Activated CD8-positive, alpha-beta T cell treated with anti-CD3 and anti-CD28 coated beads for 36 hours (primary cell): Measurements from ENCODE around the gene PELI3. TPM values are rescaled to one million over a fixed set of nuclear protein-coding genes. Genes with fewer than 3 reads are reported as not detected.

ENCODE experiments used
- ATAC-seq: fragments of 200-7000 bp; cut with Tn5 transposase; one replicate; pipeline ENCODE4 v1.10.0; 2021; ENCODE audit warnings: mild to moderate bottlenecking, moderate library complexity
- CTCF ChIA-PET: fragments of 350-600 bp; sonication (Branson Sonifier 250); formaldehyde crosslinking; loops from one replicate; lab custom pipeline; 2021; ENCODE audit warnings: antibody characterized with exemption; lab: Charles Lee
- POLR2A ChIA-PET: fragments of 350-600 bp; sonication (Branson Sonifier 250); formaldehyde crosslinking; loops from one replicate; lab custom pipeline; 2021; ENCODE audit warnings: antibody characterized with exemption; lab: Charles Lee
- DNase-seq: peaks from one replicate; pipeline ENCODE4 v3.0.0-alpha.2; 2020
- H3K27ac Mint-ChIP-seq: one replicate; pipeline ENCODE4 v1.8.0; 2021; ENCODE audit warnings: mild to moderate bottlenecking, mixed read lengths
- H3K27me3 Mint-ChIP-seq: one replicate; pipeline ENCODE4 v1.8.0; 2021; ENCODE audit warnings: mixed read lengths
- H3K36me3 Mint-ChIP-seq: one replicate; pipeline ENCODE4 v1.8.0; 2021; ENCODE audit warnings: low read depth, mixed read lengths
- H3K4me1 Mint-ChIP-seq: one replicate; pipeline ENCODE4 v1.8.0; 2021; ENCODE audit warnings: low read depth, mixed read lengths
- H3K4me3 Mint-ChIP-seq: one replicate; pipeline ENCODE4 v1.8.0; 2021; ENCODE audit warnings: mild to moderate bottlenecking, moderate library complexity, mixed read lengths
- H3K9me3 Mint-ChIP-seq: one replicate; pipeline ENCODE4 v1.8.0; 2021; ENCODE audit warnings: mixed read lengths
- CTCF ChIP-seq: fragments of 200-600 bp; IDR thresholded peaks from one replicate; pipeline ENCODE4 v1.8.0; 2022; ENCODE audit warnings: antibody characterized with exemption, mild to moderate bottlenecking
- intact Hi-C: fragments of 100-400 bp; cut with micrococcal nuclease; formaldehyde crosslinking; loops from one replicate; pipeline ENCODE4 v1.10.0; 2022
- total RNA-seq, 2 experiments: library from RNA; stranded (reverse); gene quantifications; one replicate each; pipeline ENCODE4 v1.2.3, GENCODE V29; 2021

PELI3 gene
- total RNA-seq, 2 experiments from 2014 or later = 6.7 to 10.5 TPM

- H3K4me1 Mint-ChIP-seq = peaks cover 39% of the 10 kb centered on the region
- H3K4me3 Mint-ChIP-seq = no peak overlapping the region
- H3K36me3 Mint-ChIP-seq = no peaks in the 10 kb centered on the region
- no peak for TF ChIP-seq CTCF
- intact Hi-C loops = no loop called here
- no peak overlapping the region for H3K27ac Mint-ChIP-seq
- ATAC-seq = no peak
- ChIA-PET POLR2A (interaction anchor here (1.5 to 1.6 kb wide), 2 partner anchors 26 to 43 kb away, joined by 4 to 6 read pairs; partner anchors contain the start of gene MRPL11), CTCF (interaction anchor here (0.7 to 0.9 kb wide), 2 partner anchors 56 to 101 kb away, joined by 3 read pairs; no protein-coding TSS in a partner anchor)
- H3K9me3 Mint-ChIP-seq = no peaks in the 10 kb centered on the region
- DNase-seq = no peak
- H3K27me3 Mint-ChIP-seq = no peaks in the 10 kb centered on the region
Observed at GRCh38 chr11:66464916-66465315, 1.8 kb upstream of the PELI3 start.

GRCh38 chr11:66465373-66466224 is 1.1 kb upstream of the PELI3 start:
- Mint-ChIP-seq H3K4me1 (peaks cover 42% of the 10 kb centered on the region), H3K36me3 (no peaks in the 10 kb centered on the region), H3K27me3 (no peaks in the 10 kb centered on the region), H3K9me3 (no peaks in the 10 kb centered on the region), H3K4me3 (peak overlapping the region; percentile 75), H3K27ac (peak overlapping the region; percentile 29)
- POLR2A ChIA-PET = interaction anchor here (1.5 to 1.6 kb wide), 2 partner anchors 27 to 44 kb away, joined by 4 to 6 read pairs; partner anchors contain the start of gene MRPL11
- ATAC-seq (no peak), DNase-seq (no peak)
- CTCF ChIA-PET = interaction anchor here (0.9 to 5.5 kb wide), 5 partner anchors 14 to 79 kb away, joined by 3 to 36 read pairs (median 7); partner anchors contain the start of genes DPP3 and MRPL11
- intact Hi-C loops = no loop called here
- no peak for TF ChIP-seq CTCF

GRCh38 chr11:66467034-66467659 is 442 bp downstream of the PELI3 start:
- H3K36me3 Mint-ChIP-seq = peaks cover 2% of the 10 kb centered on the region
- H3K4me1 Mint-ChIP-seq = peaks cover 38% of the 10 kb centered on the region
- DNase-seq (peak; percentile 44), ATAC-seq (peak; percentile 32)
- ChIA-PET POLR2A (interaction anchor here (1.0 to 1.6 kb wide), 5 partner anchors 9 to 178 kb away, joined by 3 to 6 read pairs (median 3); partner anchors contain the start of gene YIF1A), CTCF (interaction anchor here (0.6 to 5.5 kb wide), 8 partner anchors 9 to 229 kb away, joined by 3 to 36 read pairs (median 4); partner anchors contain the start of genes DPP3 and MRPL11)
- H3K4me3 Mint-ChIP-seq = peak overlapping the region; percentile 86
- H3K27me3 Mint-ChIP-seq = no peaks in the 10 kb centered on the region
- peak overlapping the region; percentile 81 for H3K27ac Mint-ChIP-seq
- intact Hi-C loops = no loop called here
- peak; percentile 69 for TF ChIP-seq CTCF
- H3K9me3 Mint-ChIP-seq = no peaks in the 10 kb centered on the region

- ChIA-PET POLR2A (interaction anchor here (1.0 to 1.6 kb wide), 5 partner anchors 9 to 179 kb away, joined by 3 to 6 read pairs (median 3); partner anchors contain the start of gene YIF1A), CTCF (interaction anchor here (0.7 to 5.5 kb wide), 7 partner anchors 10 to 81 kb away, joined by 3 to 36 read pairs (median 3); partner anchors contain the start of gene DPP3)
- ATAC-seq (peak; percentile 23), DNase-seq (peak; percentile 66)
- peak overlapping the region; percentile 86 for H3K4me3 Mint-ChIP-seq
- H3K9me3 Mint-ChIP-seq = no peaks in the 10 kb centered on the region
- H3K4me1 Mint-ChIP-seq = peaks cover 34% of the 10 kb centered on the region
- H3K36me3 Mint-ChIP-seq = peaks cover 2% of the 10 kb centered on the region
- intact Hi-C loops = no loop called here
- no peaks in the 10 kb centered on the region for H3K27me3 Mint-ChIP-seq
- TF ChIP-seq CTCF = no peak
- peak overlapping the region; percentile 81 for H3K27ac Mint-ChIP-seq
Observed at GRCh38 chr11:66467756-66468155, 1.1 kb downstream of the PELI3 start.
